Measurements from ENCODE around the gene NAT16.

NAT16 gene

DNA sequence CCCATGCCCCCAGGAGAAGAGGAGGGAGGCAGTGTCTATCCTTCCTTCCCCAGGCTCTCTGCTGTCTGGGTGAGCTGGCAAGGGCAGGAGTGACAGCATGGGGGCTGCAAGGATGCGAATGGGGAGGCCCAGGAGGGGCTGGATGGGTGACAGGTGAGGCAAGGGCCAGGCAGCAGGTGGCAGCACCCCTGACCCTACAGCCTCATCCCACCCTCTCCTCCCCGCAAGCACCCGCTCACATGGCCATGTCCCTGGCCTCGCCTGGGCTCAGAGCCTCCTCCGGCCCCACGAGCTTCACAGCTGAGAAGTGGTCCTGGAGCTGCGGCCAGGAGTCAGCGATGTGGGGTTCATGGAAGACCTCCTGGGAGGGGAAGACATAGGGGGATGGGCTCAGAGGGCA is 31.9 kb upstream of the NAT16 start:
- Histone ChIP-seq H3K9me2 (replicated peaks; ENCODE audit: control insufficient read depth, low read length) (no peaks in the 10 kb centered on the region), H3K4me3 (ENCODE audit: low read length) (no peak overlapping the region), H3K79me2 (ENCODE audit: control insufficient read depth, low read length) (0 out of 2 replicates have a peak, but pooled peaks cover 2% of the 10 kb centered on the region), H3F3A (ENCODE audit: control insufficient read depth, insufficient read depth) (no peaks in the 10 kb centered on the region), H3K27ac (ENCODE audit: low read depth, low read length) (no peak overlapping the region), H3K27me3 (ENCODE audit: control insufficient read depth, low read length) (no peaks in the 10 kb centered on the region), H3K36me3 (ENCODE audit: control insufficient read depth, low read length) (no peaks in the 10 kb centered on the region; the same call in 1 of the 2 replicates), H4K20me1 (ENCODE audit: control insufficient read depth, insufficient read depth, low read depth, low read length) (no peaks in the 10 kb centered on the region), H3K4me2 (ENCODE audit: low read length) (no peak overlapping the region), H3K9me3 (ENCODE audit: control insufficient read depth, insufficient read depth, low read length) (no peaks in the 10 kb centered on the region), H3K4me1 (ENCODE audit: control insufficient read depth, low read length) (peaks cover 8% of the 10 kb centered on the region)
- TF ChIP-seq, protein P1, sequence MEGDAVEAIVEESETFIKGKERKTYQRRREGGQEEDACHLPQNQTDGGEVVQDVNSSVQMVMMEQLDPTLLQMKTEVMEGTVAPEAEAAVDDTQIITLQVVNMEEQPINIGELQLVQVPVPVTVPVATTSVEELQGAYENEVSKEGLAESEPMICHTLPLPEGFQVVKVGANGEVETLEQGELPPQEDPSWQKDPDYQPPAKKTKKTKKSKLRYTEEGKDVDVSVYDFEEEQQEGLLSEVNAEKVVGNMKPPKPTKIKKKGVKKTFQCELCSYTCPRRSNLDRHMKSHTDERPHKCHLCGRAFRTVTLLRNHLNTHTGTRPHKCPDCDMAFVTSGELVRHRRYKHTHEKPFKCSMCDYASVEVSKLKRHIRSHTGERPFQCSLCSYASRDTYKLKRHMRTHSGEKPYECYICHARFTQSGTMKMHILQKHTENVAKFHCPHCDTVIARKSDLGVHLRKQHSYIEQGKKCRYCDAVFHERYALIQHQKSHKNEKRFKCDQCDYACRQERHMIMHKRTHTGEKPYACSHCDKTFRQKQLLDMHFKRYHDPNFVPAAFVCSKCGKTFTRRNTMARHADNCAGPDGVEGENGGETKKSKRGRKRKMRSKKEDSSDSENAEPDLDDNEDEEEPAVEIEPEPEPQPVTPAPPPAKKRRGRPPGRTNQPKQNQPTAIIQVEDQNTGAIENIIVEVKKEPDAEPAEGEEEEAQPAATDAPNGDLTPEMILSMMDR (IDR thresholded peaks at IDR 0.05; ENCODE audit: low read depth, low read length, poor library complexity, severe bottlenecking): no peak
- no peak for TF ChIP-seq EZH2phosphoT487 (IDR thresholded peaks at IDR 0.05; ENCODE audit: borderline replicate concordance, low read length)

DNA sequence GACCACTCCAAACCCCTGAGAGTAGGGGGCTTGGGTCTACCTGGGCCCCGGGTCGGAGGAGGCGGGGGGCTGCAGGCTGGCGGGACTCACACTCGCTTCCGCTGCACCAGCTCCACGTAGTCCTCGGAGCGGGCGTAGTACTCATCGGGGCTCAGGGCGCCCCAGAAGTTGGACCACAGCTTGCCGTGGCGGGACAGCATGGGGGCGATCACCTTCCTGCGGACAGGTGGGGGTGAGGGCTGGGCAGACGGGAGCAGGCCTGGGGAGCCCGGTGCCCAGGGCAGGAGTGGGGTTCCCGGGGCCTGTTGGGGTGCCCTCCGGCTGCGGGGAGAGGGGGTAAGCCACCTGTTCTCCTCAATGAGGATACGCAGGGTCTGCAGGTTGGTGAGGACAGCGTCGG is 31.4 kb upstream of the NAT16 start:
- H3K4me1 ChIP-seq (ENCODE audit: control insufficient read depth, low read length): peaks cover 3% of the 10 kb centered on the region
- no peak overlapping the region for H3K4me2 ChIP-seq (ENCODE audit: low read length)
- no peaks in the 10 kb centered on the region for H3K27me3 ChIP-seq (ENCODE audit: control insufficient read depth, low read length)
- H3K9me2 ChIP-seq (replicated peaks; ENCODE audit: control insufficient read depth, low read length): no peaks in the 10 kb centered on the region
- no peaks in the 10 kb centered on the region for H3F3A ChIP-seq (ENCODE audit: control insufficient read depth, insufficient read depth)
- TF ChIP-seq EZH2phosphoT487 (IDR thresholded peaks at IDR 0.05; ENCODE audit: borderline replicate concordance, low read length): no peak
- TF ChIP-seq, protein P1 (IDR thresholded peaks at IDR 0.05; ENCODE audit: low read depth, low read length, poor library complexity, severe bottlenecking): no peak
- H3K4me3 ChIP-seq (ENCODE audit: low read length): no peak overlapping the region
- no peaks in the 10 kb centered on the region for H3K79me2 ChIP-seq (ENCODE audit: control insufficient read depth, low read length)
- no peaks in the 10 kb centered on the region for H4K20me1 ChIP-seq (ENCODE audit: control insufficient read depth, insufficient read depth, low read depth, low read length)
- no peaks in the 10 kb centered on the region; the same call in 1 of the 2 replicates for H3K36me3 ChIP-seq (ENCODE audit: control insufficient read depth, low read length)
- H3K9me3 ChIP-seq (ENCODE audit: control insufficient read depth, insufficient read depth, low read length): no peaks in the 10 kb centered on the region
- no peak overlapping the region for H3K27ac ChIP-seq (ENCODE audit: low read depth, low read length)

DNA sequence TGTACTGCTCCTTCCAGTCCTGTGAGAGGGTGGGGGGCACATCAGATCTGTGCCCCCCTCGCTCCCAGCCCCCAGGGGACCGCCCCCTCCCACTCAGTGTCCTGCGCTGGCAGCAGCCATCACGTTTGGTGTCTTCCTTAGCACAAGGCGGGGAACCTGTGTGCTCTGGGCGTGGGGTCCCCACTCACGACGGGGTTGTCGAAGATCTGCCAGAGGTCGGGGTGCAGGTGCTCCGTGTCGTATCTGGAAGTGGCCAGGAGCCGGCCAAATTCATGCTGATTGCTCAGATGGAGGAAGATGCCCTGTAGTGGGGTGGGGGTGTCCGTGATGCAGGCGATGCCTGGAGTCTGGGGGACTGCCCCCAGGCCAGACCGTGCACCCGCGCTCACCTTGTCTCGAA is 30.1 kb upstream of the NAT16 start:
- H3F3A ChIP-seq (ENCODE audit: control insufficient read depth, insufficient read depth): no peaks in the 10 kb centered on the region
- no peak for TF ChIP-seq EZH2phosphoT487 (IDR thresholded peaks at IDR 0.05; ENCODE audit: borderline replicate concordance, low read length)
- TF ChIP-seq, protein P1 (IDR thresholded peaks at IDR 0.05; ENCODE audit: low read depth, low read length, poor library complexity, severe bottlenecking): no peak
- no peaks in the 10 kb centered on the region for H3K79me2 ChIP-seq (ENCODE audit: control insufficient read depth, low read length)
- H3K27ac ChIP-seq (ENCODE audit: low read depth, low read length): no peak overlapping the region
- H3K4me2 ChIP-seq (ENCODE audit: low read length): no peak overlapping the region
- no peaks in the 10 kb centered on the region for H3K9me3 ChIP-seq (ENCODE audit: control insufficient read depth, insufficient read depth, low read length)
- H3K4me3 ChIP-seq (ENCODE audit: low read length): no peak overlapping the region
- no peaks in the 10 kb centered on the region for H3K9me2 ChIP-seq (replicated peaks; ENCODE audit: control insufficient read depth, low read length)
- H3K4me1 ChIP-seq (ENCODE audit: control insufficient read depth, low read length): no peaks in the 10 kb centered on the region
- no peaks in the 10 kb centered on the region for H3K27me3 ChIP-seq (ENCODE audit: control insufficient read depth, low read length)
- no peaks in the 10 kb centered on the region; the same call in 1 of the 2 replicates for H3K36me3 ChIP-seq (ENCODE audit: control insufficient read depth, low read length)
- no peaks in the 10 kb centered on the region for H4K20me1 ChIP-seq (ENCODE audit: control insufficient read depth, insufficient read depth, low read depth, low read length)

Data from DOHH2 (cell line).